Activated B cell treated with CpG ODN at 0.5 μM for 24 hours (primary cell): Measurements from ENCODE around the gene TAOK2. TPM values are rescaled to one million over a fixed set of nuclear protein-coding genes. Genes with fewer than 3 reads are reported as not detected.

Source experiments
- ATAC-seq: fragments of 200-7000 bp; cut with Tn5 transposase; one replicate; pipeline ENCODE4 v1.10.0; 2021; ENCODE audit warnings: low read depth, mild to moderate bottlenecking, moderate library complexity
- CTCF ChIA-PET: fragments of 350-600 bp; sonication (Branson Sonifier 250); formaldehyde crosslinking; loops from one replicate; lab custom pipeline; 2021; ENCODE audit warnings: antibody characterized with exemption; lab: Charles Lee
- POLR2A ChIA-PET: fragments of 350-600 bp; sonication (Branson Sonifier 250); formaldehyde crosslinking; loops from one replicate; lab custom pipeline; 2021; ENCODE audit warnings: antibody characterized with exemption; lab: Charles Lee
- DNase-seq: peaks from one replicate; pipeline ENCODE4 v3.0.0; 2022
- H3K27ac Mint-ChIP-seq: one replicate; pipeline ENCODE4 v1.8.0; 2020; ENCODE audit warnings: mixed read lengths
- H3K27me3 Mint-ChIP-seq: one replicate; pipeline ENCODE4 v1.8.0; 2021; ENCODE audit warnings: mixed read lengths
- H3K36me3 Mint-ChIP-seq: one replicate; pipeline ENCODE4 v1.8.0; 2021; ENCODE audit warnings: low read depth, mixed read lengths
- H3K4me1 Mint-ChIP-seq: one replicate; pipeline ENCODE4 v1.8.0; 2021; ENCODE audit warnings: mixed read lengths
- H3K4me3 Mint-ChIP-seq: one replicate; pipeline ENCODE4 v1.8.0; 2020; ENCODE audit warnings: mild to moderate bottlenecking, mixed read lengths
- H3K9me3 Mint-ChIP-seq: one replicate; pipeline ENCODE4 v1.8.0; 2020; ENCODE audit warnings: mixed read lengths
- CTCF ChIP-seq: fragments of 200-600 bp; IDR thresholded peaks from one replicate; pipeline ENCODE4 v1.8.0; 2022; ENCODE audit warnings: antibody characterized with exemption, mild to moderate bottlenecking
- intact Hi-C: fragments of 100-400 bp; cut with micrococcal nuclease; formaldehyde crosslinking; loops from one replicate; pipeline ENCODE4 v1.15.1; 2024
- total RNA-seq: library from RNA; stranded (reverse); gene quantifications from 2 replicates; pipeline ENCODE4 v1.2.3, GENCODE V29; 2022

The TAOK2 gene
- total RNA-seq, 1 donor from 2014 or later: 36.1 TPM

- ATAC-seq (no peak), DNase-seq (no peak)
- peaks cover 66% of the 10 kb centered on the region for H3K36me3 Mint-ChIP-seq
- H3K9me3 Mint-ChIP-seq: no peaks in the 10 kb centered on the region
- TF ChIP-seq CTCF: no peak
- H3K4me3 Mint-ChIP-seq: no peak overlapping the region
- no peak overlapping the region for H3K27ac Mint-ChIP-seq
- POLR2A ChIA-PET: interaction anchor here (0.6 kb wide), 1 partner anchor 50 kb away, joined by 3 read pairs; no protein-coding TSS in a partner anchor
- no peaks in the 10 kb centered on the region for H3K27me3 Mint-ChIP-seq
- intact Hi-C loops: loop anchor here (5.0 kb wide), 2 partner anchors 93 to 1177 kb away; partner anchors contain the start of genes ATXN2L and TBX6
- peaks cover 25% of the 10 kb centered on the region for H3K4me1 Mint-ChIP-seq
- CTCF ChIA-PET: no interaction called here
Measured at GRCh38 chr16:29999605-30000004, 25.9 kb downstream of the TAOK2 start.

GRCh38 chr16:30000735-30001631 lies 27.3 kb downstream of the TAOK2 start:
- ChIA-PET POLR2A (no interaction called here), CTCF (interaction anchor here (0.9 kb wide), 1 partner anchor 310 kb away, joined by 3 read pairs; no protein-coding TSS in a partner anchor)
- no peaks in the 10 kb centered on the region for H3K9me3 Mint-ChIP-seq
- H3K4me3 Mint-ChIP-seq: no peak overlapping the region
- H3K36me3 Mint-ChIP-seq: peaks cover 55% of the 10 kb centered on the region
- TF ChIP-seq CTCF: no peak
- H3K27me3 Mint-ChIP-seq: no peaks in the 10 kb centered on the region
- intact Hi-C loops: no loop called here
- ATAC-seq: no peak
- no peak overlapping the region for H3K27ac Mint-ChIP-seq
- H3K4me1 Mint-ChIP-seq: peaks cover 22% of the 10 kb centered on the region
- DNase-seq: no peak

GRCh38 chr16:30002614-30003346 lies 29.1 kb downstream of the TAOK2 start:
- ATAC-seq: no peak
- Mint-ChIP-seq H3K27ac (no peak overlapping the region), H3K27me3 (no peaks in the 10 kb centered on the region), H3K36me3 (peaks cover 45% of the 10 kb centered on the region), H3K4me1 (peaks cover 9% of the 10 kb centered on the region), H3K4me3 (no peak overlapping the region), H3K9me3 (no peaks in the 10 kb centered on the region)
- POLR2A ChIA-PET: interaction anchor here (0.6 kb wide), 3 partner anchors 351 to 1050 kb away, joined by 3 to 7 read pairs (median 3); no protein-coding TSS in a partner anchor
- intact Hi-C loops: no loop called here
- no peak for TF ChIP-seq CTCF
- DNase-seq: no peak
- CTCF ChIA-PET: no interaction called here

GRCh38 chr16:30003670-30004423 lies 30.2 kb downstream of the TAOK2 start:
- Mint-ChIP-seq H3K9me3 (no peaks in the 10 kb centered on the region), H3K4me3 (no peak overlapping the region), H3K27me3 (no peaks in the 10 kb centered on the region), H3K27ac (no peak overlapping the region), H3K36me3 (peaks cover 38% of the 10 kb centered on the region), H3K4me1 (peaks cover 5% of the 10 kb centered on the region)
- no peak for TF ChIP-seq CTCF
- ATAC-seq (no peak), DNase-seq (no peak)
- intact Hi-C loops: loop anchor here (2.0 kb wide), 1 partner anchor 141 kb away; the partner anchor contains the start of gene CDIPT
- POLR2A ChIA-PET: interaction anchor here (0.6 to 2.2 kb wide), 8 partner anchors 7 to 1051 kb away, joined by 3 to 8 read pairs (median 4); partner anchors contain the start of genes INO80E and TMEM219
- CTCF ChIA-PET: interaction anchor here (1.0 to 1.6 kb wide), 4 partner anchors 39 to 303 kb away, joined by 3 to 5 read pairs (median 4); no protein-coding TSS in a partner anchor
